Subcutaneous abdominal adipose tissue (tissue), 5 donors: ENCODE results near the gene LNX2.

Experiments
- H3K27ac ChIP-seq: one replicate; pipeline ENCODE4 v1.7.0; 2013; ENCODE audit warnings: low read depth, mild to moderate bottlenecking, inconsistent platforms, low read length, moderate library complexity
- H3K27me3 ChIP-seq, 5 donors: one replicate each; pipeline ENCODE4 v1.7.0; 2013; ENCODE audit warnings: low read length in 5 of 5, inconsistent platforms in 1 of 5; ENCODE audit not compliant: control insufficient read depth in 5 of 5, insufficient read depth in 4 of 5
- H3K36me3 ChIP-seq, 5 donors: one replicate each; pipeline ENCODE4 v1.7.0; 2013; ENCODE audit warnings: low read length in 5 of 5; ENCODE audit not compliant: control insufficient read depth in 5 of 5, insufficient read depth in 5 of 5
- H3K4me1 ChIP-seq, 5 donors: one replicate each; pipeline ENCODE4 v1.7.0; 2013; ENCODE audit warnings: low read length in 5 of 5, mild to moderate bottlenecking in 3 of 5, moderate library complexity in 1 of 5; ENCODE audit not compliant: control insufficient read depth in 5 of 5, insufficient read depth in 5 of 5
- H3K4me3 ChIP-seq, 5 donors: one replicate each; pipeline ENCODE4 v1.7.0; 2013; ENCODE audit warnings: low read length in 5 of 5, low read depth in 1 of 5
- H3K9ac ChIP-seq, 5 donors: one replicate each; pipeline ENCODE4 v1.7.0; 2013; ENCODE audit warnings: low read length in 5 of 5, mild to moderate bottlenecking in 4 of 5, moderate library complexity in 3 of 5
- H3K9me3 ChIP-seq, 5 donors: one replicate each; pipeline ENCODE4 v1.7.0; 2013; ENCODE audit warnings: low read length in 5 of 5; ENCODE audit not compliant: control insufficient read depth in 5 of 5
- donor health status: healthy.
- donor health status: healthy.
- donor health status: healthy.
- donor health status: healthy.
- donor health status: healthy.

The LNX2 gene

DNA sequence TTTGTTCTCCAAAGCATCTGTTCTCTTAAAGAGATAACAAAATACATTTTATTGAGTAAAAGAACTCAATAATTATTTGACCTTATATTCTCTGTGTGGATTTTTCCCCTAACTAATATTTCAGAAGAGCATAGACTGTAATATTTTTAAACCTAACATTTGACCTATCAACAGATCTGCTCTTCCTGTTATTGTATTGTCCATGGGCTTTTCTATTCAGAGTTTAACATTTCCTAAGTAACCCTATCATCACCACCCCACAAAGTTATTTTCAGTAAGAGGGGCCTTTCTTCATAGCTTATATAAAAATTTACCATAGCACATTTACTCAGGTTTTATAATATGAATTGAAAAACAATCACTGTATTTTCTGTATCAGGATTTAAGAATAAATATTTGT lies 18.9 kb upstream of the LNX2 start:
- Histone ChIP-seq H3K4me1 (peaks cover 0 to 39% (median 24%) of the 10 kb centered on the region in 5 donors), H3K9ac (peak overlapping the region in 1 of 5 donors; percentile 20), H3K27me3 (no peaks in the 10 kb centered on the region), H3K36me3 (peaks cover 0 to 3% (median 0%) of the 10 kb centered on the region in 5 donors), H3K9me3 (no peaks in the 10 kb centered on the region), H3K27ac (peak overlapping the region; percentile 69), H3K4me3 (no peak overlapping the region)

DNA sequence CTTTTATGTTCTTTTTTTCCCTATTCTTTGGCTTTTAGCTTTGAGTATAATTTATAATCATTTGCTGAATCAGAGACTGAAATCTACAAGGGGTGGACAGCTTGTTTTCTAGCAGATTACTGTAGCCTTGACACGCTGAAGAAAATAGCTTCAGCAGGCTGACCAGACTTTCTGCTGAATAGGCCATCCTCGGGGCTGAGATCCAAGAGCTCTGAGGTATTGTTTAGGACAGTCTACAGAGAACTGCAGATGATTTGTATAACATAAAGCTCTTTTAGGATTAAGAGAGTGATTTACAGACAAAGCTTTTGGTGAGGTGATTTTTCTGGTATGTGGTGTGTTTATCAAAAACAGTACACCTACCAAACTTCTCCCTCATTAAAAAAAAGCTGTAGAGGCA lies 18.2 kb upstream of the LNX2 start:
- Histone ChIP-seq H3K4me3 (no peak overlapping the region), H3K27me3 (no peaks in the 10 kb centered on the region), H3K36me3 (peaks cover 0 to 4% (median 0%) of the 10 kb centered on the region in 5 donors), H3K4me1 (peaks cover 0 to 35% (median 19%) of the 10 kb centered on the region in 5 donors), H3K9ac (peak overlapping the region in 1 of 5 donors; percentile 20), H3K27ac (peak overlapping the region; percentile 69), H3K9me3 (no peaks in the 10 kb centered on the region)

DNA sequence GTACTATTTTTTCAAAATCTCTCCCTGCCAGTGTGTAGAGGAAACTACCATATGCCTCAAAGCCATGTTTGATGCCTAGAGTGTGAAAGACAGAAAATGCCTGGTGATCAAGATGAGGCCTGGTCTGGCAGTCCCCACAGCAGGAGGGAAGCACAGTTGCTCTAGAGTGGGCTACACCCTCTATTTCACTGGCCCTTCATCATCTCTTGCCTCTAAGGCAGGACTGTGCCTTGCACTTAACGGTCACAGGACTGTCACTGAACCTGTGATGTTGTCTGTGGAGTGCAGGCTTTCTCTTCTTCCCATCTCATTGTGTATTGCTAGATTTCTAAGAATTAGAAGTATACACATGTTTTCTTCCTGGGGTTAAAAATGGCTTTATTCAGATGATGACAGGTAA lies 17.7 kb upstream of the LNX2 start:
- Histone ChIP-seq H3K9me3 (no peaks in the 10 kb centered on the region), H3K27me3 (no peaks in the 10 kb centered on the region), H3K36me3 (peaks cover 0 to 4% (median 0%) of the 10 kb centered on the region in 5 donors), H3K27ac (peak overlapping the region; percentile 69), H3K4me3 (no peak overlapping the region), H3K4me1 (peaks cover 0 to 37% (median 18%) of the 10 kb centered on the region in 5 donors), H3K9ac (peak overlapping the region in 1 of 5 donors; percentile 19)

DNA sequence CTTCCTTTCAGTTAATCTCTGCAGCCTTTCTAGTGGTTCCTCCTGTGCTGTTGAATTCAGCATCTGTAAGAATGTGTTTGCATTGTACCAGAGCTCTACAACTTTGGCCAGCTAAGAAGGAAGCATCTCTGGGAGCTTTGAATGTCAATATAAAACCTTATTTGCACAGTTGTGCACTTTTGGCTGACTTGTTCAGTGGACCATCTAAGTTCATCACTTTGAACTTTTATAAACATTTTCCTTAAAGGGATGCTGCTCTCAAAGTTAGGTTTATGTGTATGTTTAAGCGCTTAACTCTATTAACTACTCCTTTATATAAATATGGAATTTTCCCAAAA lies 16.9 kb upstream of the LNX2 start:
- peaks cover 0 to 4% (median 2%) of the 10 kb centered on the region in 5 donors for H3K36me3 ChIP-seq
- no peak overlapping the region for H3K4me3 ChIP-seq
- H3K4me1 ChIP-seq: peaks cover 0 to 38% (median 18%) of the 10 kb centered on the region in 5 donors
- no peaks in the 10 kb centered on the region for H3K27me3 ChIP-seq
- H3K27ac ChIP-seq: no peak overlapping the region
- no peaks in the 10 kb centered on the region for H3K9me3 ChIP-seq
- no peak overlapping the region for H3K9ac ChIP-seq

DNA sequence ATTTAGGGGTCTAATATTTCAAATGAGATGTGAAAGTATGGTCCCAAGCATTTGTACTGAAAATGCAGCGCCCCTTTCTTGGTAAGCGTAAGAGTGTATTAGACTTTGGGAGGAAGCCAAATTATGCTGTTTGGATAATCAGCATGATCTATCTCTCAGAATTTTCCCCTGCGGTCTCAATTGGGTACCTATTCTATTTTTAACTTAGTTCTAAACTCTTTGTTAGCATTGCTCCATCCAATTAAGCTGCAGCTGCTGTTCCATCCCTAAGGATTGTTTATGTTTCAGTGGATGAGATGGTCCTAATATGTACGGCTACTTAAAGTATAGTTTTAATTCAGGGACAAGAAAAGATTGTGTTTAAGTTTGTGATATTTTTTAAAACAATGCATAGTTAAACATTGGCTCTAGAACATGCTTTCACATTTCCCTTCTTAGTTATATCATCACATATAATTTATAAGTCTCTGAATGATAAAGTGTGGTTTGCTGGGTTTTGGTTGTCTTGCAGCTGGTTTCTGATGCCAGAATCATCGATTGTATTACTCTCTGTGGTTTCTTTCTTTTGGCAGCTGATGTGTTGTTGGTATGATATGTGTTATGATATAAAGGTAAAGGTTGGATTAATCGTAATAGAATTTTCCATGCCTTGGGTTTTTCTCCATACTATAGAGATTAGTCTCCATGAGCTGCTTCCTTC lies 16.4 kb upstream of the LNX2 start:
- Histone ChIP-seq H3K36me3 (peaks cover 0 to 6% (median 2%) of the 10 kb centered on the region in 5 donors), H3K27me3 (no peaks in the 10 kb centered on the region), H3K4me3 (no peak overlapping the region), H3K4me1 (peaks cover 0 to 38% (median 18%) of the 10 kb centered on the region in 5 donors), H3K9me3 (no peaks in the 10 kb centered on the region), H3K9ac (no peak overlapping the region), H3K27ac (no peak overlapping the region)

DNA sequence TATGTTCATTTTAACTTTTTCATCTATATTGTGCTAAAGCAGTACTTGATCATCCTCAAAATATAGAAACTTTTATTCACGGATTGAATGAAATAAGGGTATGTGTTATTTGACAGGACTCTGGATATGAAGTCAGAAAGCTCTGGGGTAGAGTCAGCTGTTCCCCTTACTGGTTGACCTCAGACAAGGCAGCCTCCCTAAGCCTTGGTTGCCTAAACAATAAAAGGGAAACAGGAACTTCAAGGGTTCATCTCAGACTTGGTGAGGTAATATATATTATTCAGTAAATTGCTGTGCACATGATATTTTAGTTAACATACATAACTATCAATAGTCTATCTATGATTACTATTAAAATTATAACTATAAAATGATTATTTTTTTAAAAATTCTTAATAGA lies 14.9 kb upstream of the LNX2 start:
- Histone ChIP-seq H3K9ac (no peak overlapping the region), H3K4me3 (no peak overlapping the region), H3K27me3 (no peaks in the 10 kb centered on the region), H3K27ac (no peak overlapping the region), H3K36me3 (peaks cover 0 to 6% (median 4%) of the 10 kb centered on the region in 5 donors), H3K9me3 (no peaks in the 10 kb centered on the region), H3K4me1 (peaks cover 0 to 38% (median 18%) of the 10 kb centered on the region in 5 donors)

DNA sequence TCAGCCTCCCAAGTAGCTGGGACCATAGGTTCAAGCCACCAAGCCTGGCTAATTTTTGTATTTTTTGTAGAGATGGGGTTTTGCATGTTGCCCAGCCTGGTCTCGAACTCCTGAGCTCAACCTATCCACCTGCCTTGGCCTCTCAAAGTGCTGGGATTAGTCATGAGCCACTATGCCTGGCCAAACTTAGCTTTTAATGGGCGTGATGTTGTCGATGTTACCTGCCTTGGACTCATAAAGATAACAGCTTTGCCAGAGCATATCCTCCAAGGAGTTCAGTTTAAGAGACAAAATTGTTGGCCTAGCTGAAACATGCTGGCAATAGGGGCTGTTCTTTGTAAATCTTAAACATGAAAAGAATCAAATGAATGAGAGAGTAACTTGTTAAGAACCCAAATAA lies 14.5 kb upstream of the LNX2 start:
- Histone ChIP-seq H3K27me3 (no peaks in the 10 kb centered on the region), H3K9ac (no peak overlapping the region), H3K27ac (no peak overlapping the region), H3K36me3 (peaks cover 0 to 6% (median 4%) of the 10 kb centered on the region in 5 donors), H3K9me3 (no peaks in the 10 kb centered on the region), H3K4me1 (peaks cover 0 to 33% (median 18%) of the 10 kb centered on the region in 5 donors), H3K4me3 (no peak overlapping the region)

DNA sequence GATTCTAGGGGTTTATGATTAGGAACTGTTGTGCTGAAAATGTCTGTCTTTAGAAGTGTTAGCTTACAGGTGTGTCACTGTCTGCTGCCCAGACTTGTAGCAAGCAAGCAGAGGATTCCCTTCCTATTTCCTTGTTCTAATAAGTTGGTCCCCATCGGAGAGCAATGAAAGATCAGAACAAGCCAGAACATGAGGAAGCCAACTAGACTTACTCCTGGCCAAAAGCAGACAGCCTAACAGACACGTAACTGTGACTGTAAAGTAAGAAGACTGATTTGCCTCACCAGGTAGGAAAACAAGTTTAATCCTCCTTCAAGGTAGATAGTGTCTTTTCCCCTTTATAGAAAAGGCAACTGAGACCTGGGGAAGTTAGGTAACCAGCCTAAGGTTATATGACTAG lies 13.9 kb upstream of the LNX2 start:
- no peak overlapping the region for H3K4me3 ChIP-seq
- no peak overlapping the region for H3K27ac ChIP-seq
- peaks cover 0 to 6% (median 4%) of the 10 kb centered on the region in 5 donors for H3K36me3 ChIP-seq
- peaks cover 0 to 27% (median 17%) of the 10 kb centered on the region in 5 donors for H3K4me1 ChIP-seq
- H3K9ac ChIP-seq: no peak overlapping the region
- no peaks in the 10 kb centered on the region for H3K9me3 ChIP-seq
- no peaks in the 10 kb centered on the region for H3K27me3 ChIP-seq

DNA sequence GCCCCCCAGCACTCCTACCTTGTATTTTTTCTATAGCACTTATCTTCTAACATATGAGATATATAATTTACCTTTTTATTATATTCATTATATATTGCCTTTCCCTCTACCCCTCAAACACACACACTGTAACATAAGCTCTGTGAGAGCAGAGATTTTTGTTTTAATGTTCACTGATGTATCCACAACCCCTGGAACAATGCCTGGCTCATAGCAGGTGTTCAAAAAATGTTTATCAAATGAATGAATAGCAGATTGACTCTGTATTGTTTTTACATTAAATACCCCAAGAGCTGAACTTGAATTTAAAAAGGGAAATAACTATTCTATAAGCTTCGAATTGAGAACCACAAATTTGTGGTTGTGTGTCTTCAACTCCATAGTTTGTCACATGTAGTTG lies 12.3 kb upstream of the LNX2 start:
- Histone ChIP-seq H3K9me3 (no peaks in the 10 kb centered on the region), H3K36me3 (peaks cover 0 to 6% (median 4%) of the 10 kb centered on the region in 5 donors), H3K4me1 (peaks cover 0 to 14% (median 7%) of the 10 kb centered on the region in 5 donors), H3K27ac (no peak overlapping the region), H3K4me3 (no peak overlapping the region), H3K9ac (no peak overlapping the region), H3K27me3 (no peaks in the 10 kb centered on the region)

DNA sequence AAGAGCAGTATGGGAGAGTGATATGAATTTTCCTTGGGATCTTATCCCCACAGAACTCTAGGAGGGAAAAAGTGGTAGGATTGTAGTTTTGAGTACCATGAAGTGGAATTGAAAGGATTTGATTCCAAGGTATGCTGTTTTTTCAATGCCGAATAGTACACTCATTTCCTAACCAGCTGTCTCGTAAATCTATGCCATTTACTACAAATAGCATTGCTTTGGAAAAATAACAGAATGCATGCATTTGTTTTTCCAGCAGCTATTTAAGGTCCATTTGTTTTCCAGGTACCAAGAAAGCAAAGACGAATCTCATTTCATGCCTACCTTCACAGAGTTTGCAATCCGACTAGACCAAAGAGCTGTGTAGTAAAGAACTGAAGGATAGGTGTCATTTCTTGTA lies 11.9 kb upstream of the LNX2 start:
- H3K9me3 ChIP-seq: no peaks in the 10 kb centered on the region
- H3K27ac ChIP-seq: no peak overlapping the region
- no peak overlapping the region for H3K9ac ChIP-seq
- peaks cover 0 to 12% (median 7%) of the 10 kb centered on the region in 5 donors for H3K4me1 ChIP-seq
- H3K36me3 ChIP-seq: peaks cover 0 to 6% (median 4%) of the 10 kb centered on the region in 5 donors
- no peaks in the 10 kb centered on the region for H3K27me3 ChIP-seq
- H3K4me3 ChIP-seq: no peak overlapping the region
